Subcutaneous adipose tissue (tissue), 4 donors: ENCODE measurements around the gene MST1R. TPM values are rescaled to one million over a fixed set of nuclear protein-coding genes. Genes with fewer than 3 reads are reported as not detected.

ENCODE experiments used
- total RNA-seq, 4 donors: library from RNA; depleted of rRNA; stranded (reverse); fragments of >200 nt; gene quantifications; one replicate each; pipeline ENCODE4 v1.1.0, GENCODE V29; 2016
- TF ChIP-seq, protein P1 (sequence below): fragments of 450-650 bp; IDR thresholded peaks from one replicate; pipeline ENCODE4 v1.5.1; 2016; ENCODE audit warnings: low read depth, mild to moderate bottlenecking, control low read depth, antibody characterized with exemption, moderate library complexity

Gene MST1R
- total RNA-seq, 4 donors from 2014 or later = 0.44 to 2.8 (median 0.51) TPM; not detected in 1

DNA sequence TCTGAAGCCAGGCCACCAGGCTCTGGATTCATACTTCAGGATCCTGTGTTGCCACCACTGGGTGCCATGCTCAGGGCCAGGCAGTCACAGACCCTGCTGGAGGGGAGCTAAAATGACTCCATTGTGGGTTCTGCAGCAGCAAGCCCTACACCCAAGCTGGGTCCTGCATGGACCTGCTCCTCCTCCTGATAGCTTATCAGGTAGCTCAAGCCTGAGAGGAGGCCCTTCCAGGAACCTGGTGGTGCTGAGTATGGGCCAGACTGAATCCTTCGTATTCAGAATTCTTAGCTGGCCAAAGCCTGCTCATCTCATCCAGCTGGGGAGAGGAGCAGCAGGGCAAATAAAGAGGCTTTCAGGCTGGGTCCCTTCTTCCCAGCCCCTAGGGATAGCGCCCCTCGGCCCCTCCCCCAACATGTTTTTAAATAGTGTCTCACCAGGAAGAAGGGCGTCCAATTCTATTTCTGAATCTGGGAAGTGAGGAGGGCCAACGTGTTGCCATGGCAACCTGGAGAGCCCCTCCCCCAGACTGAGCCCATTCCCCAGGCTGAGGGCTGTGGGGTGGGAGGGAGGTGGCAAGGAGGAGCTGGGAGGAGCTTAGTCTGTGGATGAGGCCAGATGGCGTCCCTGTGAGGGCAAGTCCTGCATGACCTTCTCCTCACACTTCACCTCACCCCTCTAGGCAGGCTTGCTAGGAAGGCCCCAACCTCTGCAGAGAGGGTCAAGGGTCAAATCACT, 22.9 kb downstream of the MST1R start:
- TF ChIP-seq, protein P1, sequence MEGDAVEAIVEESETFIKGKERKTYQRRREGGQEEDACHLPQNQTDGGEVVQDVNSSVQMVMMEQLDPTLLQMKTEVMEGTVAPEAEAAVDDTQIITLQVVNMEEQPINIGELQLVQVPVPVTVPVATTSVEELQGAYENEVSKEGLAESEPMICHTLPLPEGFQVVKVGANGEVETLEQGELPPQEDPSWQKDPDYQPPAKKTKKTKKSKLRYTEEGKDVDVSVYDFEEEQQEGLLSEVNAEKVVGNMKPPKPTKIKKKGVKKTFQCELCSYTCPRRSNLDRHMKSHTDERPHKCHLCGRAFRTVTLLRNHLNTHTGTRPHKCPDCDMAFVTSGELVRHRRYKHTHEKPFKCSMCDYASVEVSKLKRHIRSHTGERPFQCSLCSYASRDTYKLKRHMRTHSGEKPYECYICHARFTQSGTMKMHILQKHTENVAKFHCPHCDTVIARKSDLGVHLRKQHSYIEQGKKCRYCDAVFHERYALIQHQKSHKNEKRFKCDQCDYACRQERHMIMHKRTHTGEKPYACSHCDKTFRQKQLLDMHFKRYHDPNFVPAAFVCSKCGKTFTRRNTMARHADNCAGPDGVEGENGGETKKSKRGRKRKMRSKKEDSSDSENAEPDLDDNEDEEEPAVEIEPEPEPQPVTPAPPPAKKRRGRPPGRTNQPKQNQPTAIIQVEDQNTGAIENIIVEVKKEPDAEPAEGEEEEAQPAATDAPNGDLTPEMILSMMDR = no peak

DNA sequence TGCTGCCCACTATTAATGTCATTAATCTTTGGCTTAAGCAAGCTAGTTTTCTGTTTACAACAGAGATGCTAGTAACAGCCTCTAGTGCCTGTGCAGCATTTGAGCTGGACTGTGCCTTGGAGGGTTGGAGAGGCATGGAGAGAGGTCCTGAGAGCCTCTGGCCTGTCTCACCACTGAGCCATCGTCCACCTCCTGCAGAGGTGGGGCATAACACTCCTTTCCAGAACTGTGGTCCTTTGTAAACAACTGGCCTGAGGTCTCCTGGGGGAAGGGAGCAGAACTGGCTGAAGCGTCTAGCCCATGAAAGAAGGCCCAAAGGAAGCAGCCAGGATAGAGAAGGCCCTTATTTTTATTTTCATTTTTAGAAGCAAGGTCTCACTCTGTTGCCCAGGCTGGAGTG, 24.0 kb downstream of the MST1R start:
- TF ChIP-seq, protein P1 = no peak

DNA sequence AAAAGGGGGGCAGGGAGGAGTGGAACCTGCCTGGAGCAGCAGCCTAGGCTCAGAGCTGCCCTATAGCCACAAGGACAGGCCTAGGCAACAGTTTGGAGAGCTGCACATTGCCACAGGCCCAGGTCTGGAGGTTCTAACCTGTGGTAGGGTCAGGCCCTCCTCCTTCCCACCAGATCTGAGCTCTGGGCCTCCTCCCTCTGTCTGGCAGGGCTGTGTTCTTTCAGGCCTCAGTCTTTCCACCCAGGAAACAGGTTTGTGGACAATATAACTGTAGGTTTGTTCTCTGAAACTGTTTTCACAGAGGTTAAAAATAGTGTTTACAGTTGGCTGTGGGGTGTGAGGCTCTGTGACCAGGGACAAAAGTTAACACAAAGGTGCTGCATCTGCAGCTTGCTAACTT, 25.0 kb downstream of the MST1R start:
- TF ChIP-seq, protein P1 = no peak

DNA sequence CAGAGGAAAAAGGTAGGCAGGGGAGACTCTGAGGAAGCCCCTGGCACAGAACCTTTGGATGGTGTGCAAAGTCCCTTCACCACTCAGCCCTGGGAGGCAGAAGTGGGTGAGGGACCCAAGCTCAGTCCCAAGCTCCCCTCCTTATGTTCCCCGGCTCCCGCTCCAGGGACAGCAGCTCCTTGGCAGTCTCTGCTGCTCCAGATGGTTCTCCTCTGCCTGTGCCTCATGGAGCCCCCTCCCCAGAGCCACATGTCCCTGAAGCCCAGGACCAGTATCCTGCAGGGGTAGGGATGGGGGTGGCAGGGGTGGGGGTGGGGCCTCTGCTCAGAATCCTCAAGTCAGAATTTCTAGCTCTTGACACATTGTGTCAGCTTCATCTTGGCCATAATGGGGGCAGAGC, 26.0 kb downstream of the MST1R start:
- TF ChIP-seq, protein P1 = no peak

DNA sequence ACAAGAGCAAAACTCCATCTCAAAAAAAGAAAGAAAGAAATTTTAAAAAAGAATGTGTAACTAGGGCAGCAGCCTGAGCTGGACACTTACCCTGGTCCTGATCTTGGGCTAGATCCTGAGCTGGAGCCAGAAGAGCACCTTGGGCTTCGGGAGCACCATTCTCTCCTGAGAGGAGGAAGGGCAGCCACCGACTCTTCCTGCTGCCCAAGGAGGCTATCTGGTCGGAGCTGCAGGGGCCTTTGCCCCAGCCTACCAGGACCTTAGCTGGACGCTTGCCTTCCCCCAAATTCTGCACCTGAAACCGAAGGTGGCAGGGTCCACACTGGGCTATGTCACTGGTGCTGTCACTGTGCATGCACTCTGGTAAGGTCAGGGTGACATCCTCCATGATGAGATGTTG, 27.1 kb downstream of the MST1R start:
- TF ChIP-seq, protein P1 = no peak

DNA sequence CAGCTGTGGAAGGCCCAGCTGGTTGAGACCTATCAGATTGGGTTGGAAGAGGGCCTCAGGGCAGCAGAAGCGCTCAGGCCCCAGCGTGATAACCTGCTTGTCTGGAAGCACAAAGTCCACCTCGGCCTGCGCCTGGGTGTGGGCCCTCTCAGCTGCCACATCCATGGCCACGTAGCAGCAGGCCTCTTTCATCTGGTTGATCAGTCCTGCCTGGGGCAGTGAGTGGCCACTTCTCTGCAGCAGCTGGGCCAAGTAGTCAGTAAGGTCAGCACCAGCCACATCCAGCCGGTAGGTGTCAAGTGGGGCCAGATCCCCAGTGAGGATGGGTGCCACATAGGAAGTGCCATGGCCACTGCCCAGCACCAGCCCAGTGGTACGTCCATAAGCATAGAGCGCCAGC, 30.1 kb downstream of the MST1R start:
- TF ChIP-seq, protein P1 = no peak

DNA sequence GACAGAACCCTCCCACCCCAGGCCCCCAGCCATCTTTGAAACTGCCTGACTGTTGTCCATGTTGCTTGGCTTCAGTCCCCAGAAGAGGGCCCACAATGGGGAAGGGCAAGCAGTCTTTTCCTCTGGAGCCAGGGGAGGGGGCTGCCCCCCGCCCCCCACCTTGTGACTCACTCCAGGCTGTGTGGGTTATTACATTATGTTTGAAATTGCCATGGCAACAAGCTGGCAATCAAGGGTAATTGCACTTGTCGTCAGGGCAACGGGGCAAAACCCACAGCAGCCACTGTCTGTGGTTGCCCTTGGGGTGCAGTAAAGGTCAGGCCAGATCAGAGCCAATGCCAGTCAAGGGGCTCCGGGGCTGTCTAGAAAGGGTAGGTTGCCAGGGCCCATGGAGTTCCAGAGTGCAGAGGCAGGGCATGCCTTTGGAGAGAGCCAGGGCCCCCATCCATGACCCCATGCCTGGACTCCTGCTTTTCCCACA, 30.8 kb downstream of the MST1R start:
- TF ChIP-seq, protein P1 = no peak
